Hindlimb muscle (tissue), 1 donor: ENCODE results near the gene GHITM. TPM values are rescaled to one million over a fixed set of nuclear protein-coding genes. Genes with fewer than 3 reads are reported as not detected.
"Not testable (repeated sequence)": the region's sequence is repeated elsewhere in the genome, so short reads cannot be mapped to it uniquely, and the experiment has no call there.

ENCODE experiments used
- DNase-seq: peaks from one replicate; pipeline ENCODE4 v3.0.0-alpha.2; 2013
- polyA plus RNA-seq: library from polyadenylated mRNA; unstranded; fragments of 120-200 nt; gene quantifications from one replicate; pipeline ENCODE4 v1.2.1, GENCODE V29; 2013; ENCODE audit not compliant: insufficient read length

Gene GHITM
- polyA plus RNA-seq, 1 donor = 103 TPM

DNA sequence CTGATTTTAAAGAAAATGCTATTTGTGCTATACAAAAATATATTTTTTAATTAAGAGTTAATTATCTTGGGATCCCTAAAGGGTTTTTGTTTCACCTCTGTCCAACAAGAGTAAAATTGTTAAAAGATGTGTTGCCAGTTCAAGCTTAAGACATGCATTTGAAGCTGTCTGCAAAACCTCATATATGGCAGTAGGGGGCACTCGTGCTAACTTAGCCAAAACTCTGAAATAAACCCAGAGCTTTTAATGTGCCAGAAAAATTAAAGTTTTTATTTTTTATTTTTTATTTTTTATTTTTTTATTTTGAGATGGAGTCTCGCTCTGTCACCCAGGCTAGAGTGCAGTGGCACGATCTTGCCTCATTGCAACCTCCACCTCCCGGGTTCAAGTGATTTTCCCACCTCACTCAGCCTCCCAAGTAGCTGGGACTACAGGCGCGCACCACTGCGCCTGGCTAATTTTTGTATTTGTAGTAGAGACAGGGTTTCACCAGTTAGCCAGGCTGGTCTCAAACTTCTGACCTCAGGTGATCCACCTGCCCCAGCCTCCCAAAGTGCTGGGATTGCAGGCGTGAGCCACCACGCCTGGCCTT lies 8.8 kb downstream of the GHITM start:
- not testable (repeated sequence) for DNase-seq

DNA sequence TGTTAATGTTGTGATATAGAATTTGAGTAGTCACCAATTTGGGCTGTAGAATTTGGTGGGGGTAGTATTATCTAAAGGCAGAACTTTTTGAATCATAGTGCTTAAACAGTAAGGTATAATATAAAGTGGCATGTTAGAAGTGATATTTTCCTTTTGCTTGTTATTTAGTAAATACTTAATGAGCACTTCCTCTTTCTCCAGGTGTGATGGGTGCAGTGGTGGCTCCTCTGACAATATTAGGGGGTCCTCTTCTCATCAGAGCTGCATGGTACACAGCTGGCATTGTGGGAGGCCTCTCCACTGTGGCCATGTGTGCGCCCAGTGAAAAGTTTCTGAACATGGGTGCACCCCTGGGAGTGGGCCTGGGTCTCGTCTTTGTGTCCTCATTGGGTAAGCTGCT lies 10.5 kb downstream of the GHITM start:
- no peak for DNase-seq

GRCh38 chr10:84152769-84153168 lies 13.5 kb downstream of the GHITM start:
- no peak for DNase-seq

DNA sequence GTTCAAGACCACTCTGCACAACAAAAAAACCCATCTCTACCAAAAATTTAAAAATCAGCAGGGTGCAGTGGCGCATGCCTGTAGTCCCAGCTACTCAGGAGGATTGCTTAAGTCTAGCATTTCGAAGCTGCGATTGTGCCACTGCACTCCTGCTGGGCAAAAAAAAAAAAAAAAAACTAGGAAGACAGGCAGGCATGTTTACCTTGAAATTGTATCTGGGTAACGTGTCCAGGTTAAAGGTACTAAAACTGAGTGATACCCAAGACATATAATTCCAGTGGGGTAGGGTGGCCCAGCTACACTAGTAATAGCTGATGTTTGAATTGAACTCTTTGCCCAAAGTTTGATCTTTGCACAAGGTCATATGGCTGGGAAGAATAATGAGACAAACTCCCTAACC lies 16.2 kb downstream of the GHITM start:
- DNase-seq = no peak

- DNase-seq = no peak
Measured at GRCh38 chr10:84156009-84156408, 16.7 kb downstream of the GHITM start.

GRCh38 chr10:84156768-84157167 lies 17.5 kb downstream of the GHITM start:
- DNase-seq = no peak

DNA sequence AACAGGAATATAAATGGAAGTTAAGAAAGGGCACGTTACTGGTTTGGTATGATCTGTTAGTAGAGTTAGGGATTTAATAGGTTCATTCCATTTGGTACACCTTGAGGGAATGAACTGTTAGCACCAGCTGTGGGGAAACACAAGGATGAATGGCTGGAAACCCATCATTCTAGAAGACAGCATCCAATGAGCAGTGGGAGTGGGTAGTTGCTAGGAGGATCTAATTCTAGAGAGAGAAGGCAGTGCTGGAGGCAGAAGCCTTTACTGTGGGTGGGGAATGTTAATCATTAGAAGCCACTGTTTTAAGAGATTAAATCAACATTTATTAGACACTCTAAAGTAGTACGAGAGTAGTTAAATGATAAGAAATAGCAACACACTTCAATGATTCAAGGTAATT lies 18.8 kb downstream of the GHITM start:
- DNase-seq = no peak

DNA sequence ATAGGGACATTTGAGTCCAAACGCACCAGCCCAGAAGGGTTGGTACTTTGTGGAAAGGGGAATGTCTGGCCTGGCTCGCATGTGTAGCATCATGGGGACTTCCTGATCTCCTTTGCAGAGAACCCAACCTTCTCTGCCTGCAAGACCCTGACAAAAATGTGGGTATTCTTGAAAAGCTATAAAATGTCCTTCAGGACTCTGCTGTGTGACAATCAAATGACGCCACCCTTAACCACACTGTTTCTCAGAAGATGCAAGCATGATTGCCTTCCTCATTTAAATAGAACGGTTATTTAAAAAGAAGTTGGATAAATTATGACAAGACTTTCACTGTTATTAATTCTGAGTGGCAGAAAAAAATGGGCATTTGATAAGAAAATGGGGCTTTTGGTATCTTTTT lies 19.2 kb downstream of the GHITM start:
- no peak for DNase-seq

- no peak for DNase-seq
Measured at GRCh38 chr10:84159076-84159685, 19.9 kb downstream of the GHITM start.

- DNase-seq = no peak
Measured at GRCh38 chr10:84160663-84161362, 21.5 kb downstream of the GHITM start.

- no peak for DNase-seq
Measured at GRCh38 chr10:84163996-84164395, 24.7 kb downstream of the GHITM start.

DNA sequence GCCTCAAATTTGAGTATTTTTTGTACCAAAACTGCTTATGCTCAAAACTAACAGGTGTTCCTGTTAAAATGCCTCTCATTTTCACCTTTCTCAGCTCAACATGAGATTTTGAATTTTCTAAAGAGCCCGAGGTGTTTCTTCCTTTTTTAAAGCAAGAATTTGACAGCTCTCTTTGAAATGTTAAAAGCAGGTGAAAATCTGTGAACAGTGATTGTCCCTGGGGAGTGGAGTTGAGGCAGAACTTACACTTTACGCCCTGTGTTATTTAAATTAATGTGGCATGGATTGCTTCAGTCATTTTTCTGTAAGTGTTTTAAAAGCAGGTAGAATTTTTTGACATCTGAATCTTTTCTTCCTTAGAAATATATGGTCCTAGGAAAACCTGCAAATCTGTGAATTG lies 25.1 kb downstream of the GHITM start:
- no peak for DNase-seq

DNA sequence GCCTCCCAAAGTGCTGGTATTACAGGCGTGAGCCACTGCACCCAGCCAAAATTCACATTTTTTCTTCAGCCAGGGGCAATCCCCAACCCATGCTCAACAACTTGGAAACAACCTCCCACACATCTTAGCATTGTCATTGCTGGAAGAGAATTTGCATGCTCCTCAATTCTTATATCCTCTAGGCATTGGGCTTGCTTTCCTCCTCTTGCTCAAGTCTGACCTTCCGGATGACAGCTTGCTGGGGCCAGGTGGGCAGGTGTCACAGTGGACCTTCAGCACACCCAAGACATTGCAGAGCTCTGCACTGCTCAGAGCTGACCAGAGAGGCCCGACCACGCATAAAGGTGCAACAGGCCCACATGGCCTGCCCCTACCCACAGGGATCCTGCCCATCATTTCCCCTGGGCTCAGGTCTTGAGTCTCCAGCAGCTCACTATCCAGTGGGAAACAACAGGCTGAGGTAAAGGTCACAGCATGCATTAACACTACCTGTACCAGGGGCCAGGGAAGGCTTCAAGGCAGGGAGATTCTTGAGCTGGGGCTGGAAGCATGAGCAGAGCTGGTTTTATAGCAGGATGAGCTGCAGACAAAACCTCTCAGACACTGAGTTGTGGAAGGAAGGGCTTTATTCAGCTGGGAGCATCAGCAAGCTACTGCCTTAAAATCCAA lies 27.4 kb downstream of the GHITM start:
- no peak for DNase-seq

GRCh38 chr10:84167289-84167653 lies 28.0 kb downstream of the GHITM start:
- not testable (repeated sequence) for DNase-seq

DNA sequence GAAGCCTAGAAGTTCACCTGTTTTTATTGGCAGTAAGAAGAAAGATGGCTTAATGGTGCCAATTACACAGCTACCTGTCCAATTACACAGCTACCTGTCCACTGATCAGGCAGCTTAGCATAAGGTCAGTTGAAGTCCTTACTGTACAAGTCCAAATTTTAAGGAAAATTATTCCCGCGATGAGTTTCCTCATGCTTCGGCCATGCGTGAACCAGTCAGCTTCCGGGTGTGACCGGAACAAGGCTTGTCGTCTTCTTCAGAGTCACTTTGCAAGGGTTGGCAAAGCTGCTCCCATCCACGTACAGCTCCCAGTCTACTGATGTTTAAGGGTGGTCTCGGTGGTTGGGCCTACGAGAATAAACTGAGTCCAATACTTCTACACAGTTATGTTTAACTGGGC lies 29.1 kb downstream of the GHITM start:
- DNase-seq = not testable (repeated sequence)

GRCh38 chr10:84171237-84171636 lies 31.9 kb downstream of the GHITM start:
- DNase-seq = not testable (repeated sequence)

GRCh38 chr10:84171700-84172466 lies 32.6 kb downstream of the GHITM start:
- DNase-seq = not testable (repeated sequence)

DNA sequence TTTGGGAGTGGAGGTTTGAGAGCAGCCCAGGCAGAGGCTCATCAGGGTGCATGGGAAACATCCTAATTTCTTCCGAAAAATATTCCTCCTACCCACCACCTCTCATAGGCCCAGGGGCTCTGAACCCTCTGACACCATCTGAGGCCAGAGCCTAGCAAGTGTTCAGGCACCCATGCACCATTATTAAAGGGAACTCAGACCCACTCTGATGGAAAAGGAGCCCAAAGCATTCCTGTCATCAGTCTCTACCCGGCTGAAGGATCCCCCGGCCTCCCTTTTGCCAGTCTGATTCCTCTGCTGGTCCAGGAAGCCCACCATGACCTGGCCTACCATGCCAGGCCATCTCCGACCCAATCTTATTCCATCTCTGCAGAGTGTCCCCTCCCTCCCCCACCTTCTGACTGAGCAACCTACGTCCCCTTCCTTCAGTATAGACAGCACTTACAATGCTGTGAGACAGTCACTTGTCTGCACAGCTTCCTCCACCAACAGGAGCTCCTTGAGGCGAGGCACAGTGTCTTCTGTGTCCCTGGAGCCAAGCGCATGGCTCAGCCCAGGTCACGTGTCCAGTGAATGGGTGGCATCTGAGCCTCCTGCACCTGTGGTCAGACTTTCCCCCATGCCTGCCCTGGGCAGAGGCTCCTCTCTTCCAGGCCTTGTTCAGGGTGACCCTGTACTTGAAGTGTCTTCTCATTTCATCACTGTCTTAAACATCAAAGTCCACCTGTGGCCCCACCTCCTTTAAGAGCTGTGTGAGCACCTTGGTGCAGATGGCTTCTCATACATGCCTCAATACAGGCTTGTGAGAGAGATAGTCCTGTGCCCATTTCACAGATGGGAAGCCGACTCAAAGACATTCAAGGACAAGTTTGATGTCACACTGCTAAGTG lies 33.4 kb downstream of the GHITM start:
- DNase-seq = no peak

DNA sequence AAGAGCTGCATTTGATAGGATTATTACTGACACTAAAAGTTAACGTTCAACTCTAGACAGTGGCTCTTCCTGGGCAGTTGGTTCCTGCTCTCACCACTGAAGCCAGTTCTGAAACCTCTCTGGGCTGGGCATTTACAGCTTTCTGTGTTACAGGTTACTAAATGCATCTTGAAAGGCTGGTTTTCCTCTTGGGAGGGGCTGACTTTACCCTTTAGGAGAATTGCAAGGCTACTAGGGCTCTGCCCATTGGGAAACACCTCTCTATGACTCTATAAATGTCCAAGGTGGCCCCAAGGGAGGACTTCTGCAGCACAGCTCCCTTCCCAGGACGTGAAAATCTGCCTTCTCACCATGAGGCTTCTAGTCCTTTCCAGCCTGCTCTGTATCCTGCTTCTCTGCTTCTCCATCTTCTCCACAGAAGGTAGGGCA lies 34.2 kb downstream of the GHITM start, which contains the start of gene GPR15LG:
Gene GPR15LG (plus strand): TSS at position 301 of the 429 bp plus-strand sequence. CDS start 51 bp downstream, at position 352.
- no peak for DNase-seq

DNA sequence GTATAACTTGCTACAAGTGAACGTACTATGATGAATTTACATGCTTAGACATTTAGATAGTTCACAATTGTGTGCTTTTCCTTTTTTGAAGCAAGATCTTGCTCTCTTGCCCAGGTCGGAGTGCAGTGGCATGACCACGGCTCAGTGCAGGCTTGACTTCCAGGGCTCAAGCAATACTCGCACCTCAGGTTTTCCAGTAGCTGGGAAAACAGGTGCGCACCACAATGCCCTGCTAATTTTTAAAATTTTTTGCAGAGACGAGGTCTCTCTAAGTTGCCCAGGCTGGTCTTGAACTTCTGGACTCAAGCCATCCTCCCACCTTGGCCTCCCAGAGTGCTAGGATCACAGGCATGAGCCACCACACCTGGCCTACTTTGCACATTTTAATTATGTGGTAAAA lies 36.1 kb downstream of the GHITM start:
- no peak for DNase-seq

GRCh38 chr10:84176351-84176750 lies 37.0 kb downstream of the GHITM start:
- no peak for DNase-seq
